Measurements from ENCODE around the gene BACH2.

The BACH2 gene

GRCh38 chr6:90315354-90315950 lies 18.8 kb upstream of the BACH2 start:
- no peak for DNase-seq (ENCODE audit: extremely low read depth, low read depth)
- no peak for TF ChIP-seq CTCF (IDR thresholded peaks at IDR 0.05; ENCODE audit: low read depth, low read length)

- TF ChIP-seq CTCF (IDR thresholded peaks at IDR 0.05; ENCODE audit: low read depth, low read length) = no peak
Observed at GRCh38 chr6:90314514-90314913, 17.9 kb upstream of the BACH2 start.

GRCh38 chr6:90311569-90311968 lies 14.9 kb upstream of the BACH2 start:
- DNase-seq (ENCODE audit: extremely low read depth, low read depth) = no peak
- no peak for TF ChIP-seq CTCF (IDR thresholded peaks at IDR 0.05; ENCODE audit: low read depth, low read length)

More at GRCh38 chr6:90314514-90314913, 17.9 kb upstream of the BACH2 start:
- no peak for DNase-seq (ENCODE audit: extremely low read depth, low read depth)

- DNase-seq (ENCODE audit: extremely low read depth, low read depth) = no peak
- TF ChIP-seq CTCF (IDR thresholded peaks at IDR 0.05; ENCODE audit: low read depth, low read length) = no peak
Observed at GRCh38 chr6:90305800-90306448, 9.3 kb upstream of the BACH2 start.

GRCh38 chr6:90304308-90304707 lies 7.7 kb upstream of the BACH2 start:
- DNase-seq (ENCODE audit: extremely low read depth, low read depth) = no peak
- no peak for TF ChIP-seq CTCF (IDR thresholded peaks at IDR 0.05; ENCODE audit: low read depth, low read length)

GRCh38 chr6:90303039-90303438 lies 6.4 kb upstream of the BACH2 start:
- no peak for DNase-seq (ENCODE audit: extremely low read depth, low read depth)

More at GRCh38 chr6:90303039-90303438, 6.4 kb upstream of the BACH2 start:
- TF ChIP-seq CTCF (IDR thresholded peaks at IDR 0.05; ENCODE audit: low read depth, low read length) = no peak
